ENCODE measurements around the gene MROH7. TPM values are rescaled to one million over a fixed set of nuclear protein-coding genes. Genes with fewer than 3 reads are reported as not detected.

The MROH7 gene
- total RNA-seq, 2 donors from 2014 or later = 3.7 to 5.5 TPM

- H3K4me3 ChIP-seq = no peak overlapping the region
- H3K9me3 ChIP-seq = no peaks in the 10 kb centered on the region
- no peak overlapping the region for H3K9ac ChIP-seq (ENCODE audit: low read depth in 2 of 2, low read length in 2 of 2)
- TF ChIP-seq CTCF (IDR thresholded peaks at IDR 0.05) = no peak
- intact Hi-C loops (cut with DNase I) = no loop called here
- H3K4me1 ChIP-seq = no peaks in the 10 kb centered on the region
- H3K36me3 ChIP-seq = no peaks in the 10 kb centered on the region
- DNase-seq = no peak
- H3K27me3 ChIP-seq = no peaks in the 10 kb centered on the region
- no peak overlapping the region for H3K27ac ChIP-seq
Observed at GRCh38 chr1:54695764-54696163, 54.2 kb downstream of the MROH7 start.

GRCh38 chr1:54696262-54696661 lies 54.7 kb downstream of the MROH7 start:
- DNase-seq = no peak
- Histone ChIP-seq H3K4me3 (no peak overlapping the region), H3K36me3 (no peaks in the 10 kb centered on the region), H3K9ac (ENCODE audit: low read depth in 2 of 2, low read length in 2 of 2) (no peak overlapping the region), H3K27ac (no peak overlapping the region), H3K27me3 (no peaks in the 10 kb centered on the region), H3K4me1 (no peaks in the 10 kb centered on the region), H3K9me3 (no peaks in the 10 kb centered on the region)
- no peak for TF ChIP-seq CTCF (IDR thresholded peaks at IDR 0.05)
- intact Hi-C loops (cut with DNase I) = no loop called here

- no peak for DNase-seq
- no peaks in the 10 kb centered on the region for H3K36me3 ChIP-seq
- H3K4me1 ChIP-seq = no peaks in the 10 kb centered on the region
- H3K4me3 ChIP-seq = no peak overlapping the region
- no peak for TF ChIP-seq CTCF (IDR thresholded peaks at IDR 0.05)
- H3K27ac ChIP-seq = no peak overlapping the region
- H3K9me3 ChIP-seq = no peaks in the 10 kb centered on the region
- intact Hi-C loops (cut with DNase I) = no loop called here
- no peaks in the 10 kb centered on the region for H3K27me3 ChIP-seq
- no peak overlapping the region for H3K9ac ChIP-seq (ENCODE audit: low read depth in 2 of 2, low read length in 2 of 2)
Observed at GRCh38 chr1:54697896-54698295, 56.3 kb downstream of the MROH7 start.

- TF ChIP-seq CTCF (IDR thresholded peaks at IDR 0.05) = no peak
- DNase-seq = no peak
- Histone ChIP-seq H3K36me3 (no peaks in the 10 kb centered on the region), H3K9ac (ENCODE audit: low read depth in 2 of 2, low read length in 2 of 2) (no peak overlapping the region), H3K27me3 (no peaks in the 10 kb centered on the region), H3K9me3 (no peaks in the 10 kb centered on the region), H3K27ac (no peak overlapping the region), H3K4me3 (no peak overlapping the region), H3K4me1 (no peaks in the 10 kb centered on the region)
- intact Hi-C loops (cut with DNase I) = no loop called here
Observed at GRCh38 chr1:54698346-54698745, 56.8 kb downstream of the MROH7 start.

GRCh38 chr1:54699936-54700525 lies 58.4 kb downstream of the MROH7 start:
- Histone ChIP-seq H3K36me3 (no peaks in the 10 kb centered on the region), H3K27ac (no peak overlapping the region), H3K27me3 (no peaks in the 10 kb centered on the region), H3K9me3 (no peaks in the 10 kb centered on the region), H3K4me3 (no peak overlapping the region), H3K4me1 (no peaks in the 10 kb centered on the region), H3K9ac (ENCODE audit: low read depth in 2 of 2, low read length in 2 of 2) (no peak overlapping the region)
- intact Hi-C loops (cut with DNase I) = no loop called here
- no peak for DNase-seq
- no peak for TF ChIP-seq CTCF (IDR thresholded peaks at IDR 0.05)

All from colonic mucosa (tissue), 4 donors.